ENCODE results near the gene UGT1A9.
"Not testable (repeated sequence)": the region's sequence is repeated elsewhere in the genome, so short reads cannot be mapped to it uniquely, and the experiment has no call there.

The UGT1A9 gene

GRCh38 chr2:233700028-233700635 is 28.4 kb downstream of the UGT1A9 start:
- DNase-seq: no peak
- Histone ChIP-seq H3K4me3 (ENCODE audit: low read depth, low read length) (no peak overlapping the region), H3K27me3 (ENCODE audit: insufficient read depth, low read depth, severe bottlenecking) (no peaks in the 10 kb centered on the region), H3K9me3 (ENCODE audit: severe bottlenecking) (peaks cover 2% of the 10 kb centered on the region), H3K27ac (no peak overlapping the region), H3K36me3 (no peaks in the 10 kb centered on the region)
- no peak for TF ChIP-seq CTCF (IDR thresholded peaks at IDR 0.05; ENCODE audit: low read depth, low read length)

- not testable (repeated sequence) for H3K36me3 ChIP-seq; DNase-seq; H3K9me3 ChIP-seq (ENCODE audit: severe bottlenecking); H3K27ac ChIP-seq; H3K27me3 ChIP-seq (ENCODE audit: insufficient read depth, low read depth, severe bottlenecking); H3K4me3 ChIP-seq (ENCODE audit: low read depth, low read length)
Measured at GRCh38 chr2:233700842-233701241, 29.1 kb downstream of the UGT1A9 start.

GRCh38 chr2:233702238-233702637 is 30.5 kb downstream of the UGT1A9 start:
- no peak overlapping the region for H3K27ac ChIP-seq
- H3K9me3 ChIP-seq (ENCODE audit: severe bottlenecking): peaks cover 2% of the 10 kb centered on the region
- H3K36me3 ChIP-seq: no peaks in the 10 kb centered on the region
- H3K27me3 ChIP-seq (ENCODE audit: insufficient read depth, low read depth, severe bottlenecking): no peaks in the 10 kb centered on the region
- no peak overlapping the region for H3K4me3 ChIP-seq (ENCODE audit: low read depth, low read length)
- no peak for DNase-seq
- no peak for TF ChIP-seq CTCF (IDR thresholded peaks at IDR 0.05; ENCODE audit: low read depth, low read length)

GRCh38 chr2:233705911-233706506 is 34.3 kb downstream of the UGT1A9 start:
- H3K9me3 ChIP-seq (ENCODE audit: severe bottlenecking): peaks cover under 1% of the 10 kb centered on the region
- no peaks in the 10 kb centered on the region for H3K36me3 ChIP-seq
- no peak for TF ChIP-seq CTCF (IDR thresholded peaks at IDR 0.05; ENCODE audit: low read depth, low read length)
- DNase-seq: no peak
- H3K27ac ChIP-seq: no peak overlapping the region
- no peak overlapping the region for H3K4me3 ChIP-seq (ENCODE audit: low read depth, low read length)
- H3K27me3 ChIP-seq (ENCODE audit: insufficient read depth, low read depth, severe bottlenecking): no peaks in the 10 kb centered on the region

- no peak for TF ChIP-seq CTCF (IDR thresholded peaks at IDR 0.05; ENCODE audit: low read depth, low read length)
- H3K27me3 ChIP-seq (ENCODE audit: insufficient read depth, low read depth, severe bottlenecking): no peaks in the 10 kb centered on the region
Measured at GRCh38 chr2:233706720-233707119, 35.0 kb downstream of the UGT1A9 start.

GRCh38 chr2:233707940-233708644 is 36.4 kb downstream of the UGT1A9 start:
- no peak for TF ChIP-seq CTCF (IDR thresholded peaks at IDR 0.05; ENCODE audit: low read depth, low read length)
- Histone ChIP-seq H3K27ac (no peak overlapping the region), H3K9me3 (ENCODE audit: severe bottlenecking) (no peaks in the 10 kb centered on the region), H3K27me3 (ENCODE audit: insufficient read depth, low read depth, severe bottlenecking) (no peaks in the 10 kb centered on the region), H3K36me3 (no peaks in the 10 kb centered on the region), H3K4me3 (ENCODE audit: low read depth, low read length) (no peak overlapping the region)
- no peak for DNase-seq

More at GRCh38 chr2:233706720-233707119, 35.0 kb downstream of the UGT1A9 start:
- no peak overlapping the region for H3K4me3 ChIP-seq (ENCODE audit: low read depth, low read length)
- no peak overlapping the region for H3K27ac ChIP-seq
- H3K9me3 ChIP-seq (ENCODE audit: severe bottlenecking): no peaks in the 10 kb centered on the region
- H3K36me3 ChIP-seq: no peaks in the 10 kb centered on the region
- no peak for DNase-seq
